HG03159 (cell line): ENCODE data around the gene TMEM238.
A peak's percentile ranks its signal among the peaks of the same experiment; 100 is the strongest.
"Not testable (repeated sequence)": the region's sequence is repeated elsewhere in the genome, so short reads cannot be mapped to it uniquely, and the experiment has no call there.

Experiments
- ATAC-seq: cut with Tn5 transposase; IDR thresholded peaks from one replicate; pipeline ENCODE4 v1.9.1; 2021; ENCODE audit warnings: mild to moderate bottlenecking, moderate library complexity; ENCODE audit not compliant: unreplicated experiment

TMEM238 gene

DNA sequence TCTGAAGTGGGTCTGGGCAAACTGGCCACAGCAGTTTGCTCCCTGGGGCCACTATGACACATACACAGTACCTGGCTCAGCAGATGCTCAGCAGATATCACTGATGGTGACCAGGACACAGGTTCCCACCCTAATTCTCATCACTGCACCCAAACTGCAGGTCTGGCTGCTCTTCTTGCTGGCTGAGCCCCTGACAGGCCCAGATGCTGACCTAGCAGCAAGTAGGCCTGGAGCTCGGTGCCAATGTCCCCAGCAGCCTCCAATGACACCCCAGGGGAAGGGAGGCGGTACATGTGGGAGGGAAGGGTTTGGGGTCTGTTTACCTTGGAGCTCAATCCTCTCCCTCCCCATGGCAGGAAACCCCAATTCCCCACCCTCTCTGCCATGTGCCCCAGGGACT lies 18.4 kb upstream of the TMEM238 start:
- ATAC-seq: no peak

DNA sequence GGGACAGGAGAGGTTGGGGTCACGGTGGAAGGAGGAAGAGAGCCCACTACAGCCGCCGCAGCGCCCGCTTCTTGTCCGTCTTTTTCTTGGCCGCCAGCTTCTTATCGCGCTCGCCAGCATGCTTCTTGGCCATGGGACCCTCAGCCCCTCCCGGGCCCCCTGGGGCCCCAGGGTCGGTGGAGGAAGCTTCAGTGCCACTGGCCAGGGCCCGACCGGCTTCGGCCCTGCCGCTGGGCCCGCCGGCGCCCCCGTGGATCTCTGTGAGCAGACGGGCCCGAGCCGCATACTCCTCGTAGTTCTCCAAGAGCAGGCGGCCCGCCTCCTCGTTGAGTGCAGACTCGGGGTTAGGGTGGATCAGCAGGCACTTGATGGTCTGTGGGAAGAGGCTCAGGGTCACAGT lies 17.3 kb upstream of the TMEM238 start:
- ATAC-seq: not testable (repeated sequence)

DNA sequence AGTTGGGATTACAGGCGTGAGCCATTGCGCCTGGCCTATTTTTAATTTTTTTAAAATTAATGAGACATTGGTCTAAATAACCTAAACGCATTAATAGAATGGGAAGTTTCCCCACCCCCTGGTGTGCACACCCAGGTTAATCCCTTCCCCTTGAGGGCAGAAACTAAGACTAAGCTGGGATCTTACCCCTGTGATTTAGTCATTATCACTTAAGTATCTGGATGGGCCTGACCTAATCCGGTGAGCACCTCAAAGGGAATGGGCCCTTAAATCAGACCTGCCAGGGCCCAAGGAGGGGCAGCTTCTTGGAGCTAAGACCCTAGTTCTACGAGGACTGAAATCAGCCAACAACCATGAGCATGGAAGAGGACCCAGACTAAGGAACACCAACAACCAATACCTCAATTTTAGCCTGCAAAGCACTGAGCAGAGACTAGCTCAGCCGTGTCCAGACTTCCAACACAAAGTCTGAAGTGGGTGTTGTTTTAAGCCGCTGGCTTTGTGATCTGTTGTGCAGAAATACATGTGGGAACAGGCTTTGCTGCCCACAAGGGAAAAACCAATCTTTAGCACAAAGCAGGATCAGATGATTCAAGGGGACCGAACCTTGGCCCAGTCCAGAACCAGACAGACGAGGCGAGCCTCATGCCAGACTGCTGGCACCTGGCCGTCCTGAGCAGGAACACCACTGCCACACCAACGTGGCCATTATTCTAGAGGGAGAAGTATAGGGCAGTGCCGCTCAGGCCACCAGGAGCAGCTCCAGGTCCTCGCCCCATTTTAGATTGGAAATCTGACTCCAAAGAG lies 16.4 kb upstream of the TMEM238 start:
- ATAC-seq: no peak

DNA sequence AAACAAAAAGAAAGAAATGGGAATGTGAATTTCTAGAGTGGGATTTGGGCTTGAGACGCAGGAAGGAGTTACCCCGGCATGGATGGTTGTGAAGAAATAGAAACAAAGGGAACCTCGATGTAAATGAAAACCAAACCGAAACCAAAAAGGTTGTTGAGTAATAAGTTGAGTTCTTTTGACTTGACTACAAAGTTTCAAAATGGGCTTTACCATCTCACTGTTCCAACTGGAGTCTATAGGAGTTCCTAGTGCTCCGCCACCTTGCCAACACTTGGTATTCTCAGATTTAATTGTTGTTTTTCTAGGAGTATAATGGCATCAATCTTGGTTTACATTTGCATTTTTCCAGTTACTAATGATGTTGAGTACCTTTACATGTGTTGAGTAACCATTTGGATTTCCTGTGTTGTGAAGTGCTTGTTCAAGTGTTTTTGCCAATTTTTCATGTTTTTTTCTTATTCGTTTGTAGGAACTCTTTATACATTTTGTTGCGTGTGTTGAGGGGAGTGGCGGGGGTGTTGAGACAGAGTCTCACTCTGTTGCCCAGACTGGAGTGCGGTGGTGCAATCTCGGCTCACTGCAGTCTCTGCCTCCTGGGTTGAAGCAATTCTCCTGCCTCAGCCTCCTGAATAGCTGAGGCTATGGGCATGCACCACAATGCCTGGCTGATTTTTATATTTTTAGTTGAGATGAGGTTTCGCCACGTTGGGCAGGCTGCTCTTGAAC lies 14.3 kb upstream of the TMEM238 start:
- ATAC-seq: no peak

DNA sequence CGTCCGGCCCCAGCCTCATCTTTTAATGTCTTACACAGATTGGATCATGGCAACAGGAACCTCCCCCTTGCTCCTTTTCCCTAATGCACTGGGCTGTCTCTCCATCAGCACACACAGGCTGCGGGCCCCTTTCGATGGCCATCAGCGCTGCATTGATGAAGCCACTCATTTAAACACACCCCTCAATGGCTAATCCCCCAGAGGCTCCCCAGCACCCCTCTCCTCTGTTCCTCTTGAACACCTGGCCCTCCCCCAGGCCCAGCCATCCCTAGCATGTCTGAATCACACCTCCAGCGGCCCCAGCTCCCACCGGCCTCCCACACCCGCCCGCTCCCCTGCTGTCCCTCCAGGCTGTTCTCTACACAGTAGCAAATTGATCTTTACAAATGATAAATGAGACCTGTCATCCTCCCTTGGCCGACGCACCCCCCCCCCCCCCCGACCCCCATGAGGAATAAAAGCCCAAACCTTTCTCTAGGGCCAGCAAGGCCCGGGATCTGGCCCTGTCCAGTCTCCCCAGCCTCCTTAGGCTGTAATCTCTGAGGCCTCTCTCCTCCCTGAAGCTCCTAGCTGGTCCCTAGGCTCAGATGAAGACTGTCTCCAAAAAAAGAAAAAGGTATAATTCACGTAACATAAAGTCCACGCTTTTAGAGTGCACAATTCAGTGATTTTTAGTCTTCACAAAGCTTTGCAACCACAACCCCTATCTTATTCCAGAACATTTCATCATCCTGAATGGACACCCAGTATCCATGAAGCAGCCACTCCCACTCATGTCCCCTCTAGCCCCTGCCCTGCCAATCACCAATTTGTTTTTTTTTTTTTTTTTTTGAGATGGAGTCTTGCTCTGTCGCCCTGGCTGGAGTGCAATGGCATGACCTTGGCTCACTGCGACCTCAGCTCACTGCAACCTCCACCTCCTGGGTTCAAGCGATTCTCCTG lies 9.0 kb upstream of the TMEM238 start:
- ATAC-seq: no peak

DNA sequence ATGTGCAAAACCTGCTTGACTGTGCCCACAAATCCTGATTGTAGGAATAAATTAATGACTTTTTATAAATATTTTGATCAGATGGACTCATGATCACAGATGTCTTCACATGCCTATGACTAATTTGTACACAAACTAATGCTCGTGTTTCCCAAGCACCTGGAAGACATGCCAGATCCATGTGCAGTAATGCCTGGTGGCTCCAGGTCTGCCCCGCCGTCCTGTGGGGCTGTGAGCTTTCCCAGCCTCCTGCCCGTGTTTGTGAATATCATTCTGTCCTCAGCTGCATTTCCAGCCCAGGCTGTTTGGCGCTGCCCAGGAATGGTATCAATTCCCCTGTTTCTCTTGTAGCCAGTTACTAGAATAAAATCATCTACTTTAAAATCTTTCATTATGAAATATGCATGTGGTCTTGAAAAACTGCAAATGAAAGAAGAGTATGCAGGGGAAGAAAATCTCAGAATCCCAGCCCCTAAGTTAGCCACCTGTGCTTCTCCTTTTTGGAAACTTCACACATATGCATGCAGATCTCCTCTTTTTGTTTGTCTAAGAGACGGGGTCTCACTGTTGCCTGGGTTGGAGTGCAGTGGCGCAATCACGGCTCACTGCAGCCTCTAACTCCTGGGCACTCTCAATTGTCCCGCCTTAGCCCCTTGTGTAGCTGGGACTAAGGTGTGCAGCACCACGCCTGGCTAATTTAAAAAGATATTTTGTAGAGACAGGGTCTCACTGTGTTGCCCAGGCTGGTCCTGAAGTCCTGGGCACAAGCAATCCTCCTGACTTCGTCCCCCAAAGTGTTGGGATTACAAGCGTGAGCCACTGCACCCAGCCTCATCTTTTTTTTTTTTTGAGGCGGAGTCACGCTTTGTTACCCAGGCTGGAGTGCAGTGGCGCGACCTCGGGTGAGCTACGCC lies 7.9 kb upstream of the TMEM238 start:
- ATAC-seq: no peak

DNA sequence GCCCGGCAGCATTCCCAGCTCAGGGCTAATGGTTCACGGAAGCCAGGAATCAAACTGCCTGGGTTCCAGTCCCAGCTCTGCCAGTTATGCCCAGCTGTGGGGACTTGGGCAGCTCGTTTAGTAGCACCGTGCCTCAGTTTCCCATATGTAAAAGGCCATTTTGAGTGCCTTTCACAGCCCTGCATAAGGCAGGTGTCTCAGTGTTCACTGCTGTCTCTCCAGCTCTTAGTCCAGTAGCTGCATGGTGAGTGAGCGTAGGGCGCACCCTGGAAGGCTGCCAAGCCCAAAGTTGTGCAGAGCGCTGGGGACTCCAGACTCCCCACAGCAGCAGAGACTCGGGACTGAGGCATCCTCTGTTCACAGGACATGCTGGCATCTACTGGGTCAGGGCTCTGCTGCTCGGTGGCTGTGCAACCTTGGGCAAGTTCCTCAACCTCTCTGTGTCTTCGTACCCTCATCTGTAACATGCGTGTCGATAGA lies 7.1 kb upstream of the TMEM238 start:
- ATAC-seq: no peak

DNA sequence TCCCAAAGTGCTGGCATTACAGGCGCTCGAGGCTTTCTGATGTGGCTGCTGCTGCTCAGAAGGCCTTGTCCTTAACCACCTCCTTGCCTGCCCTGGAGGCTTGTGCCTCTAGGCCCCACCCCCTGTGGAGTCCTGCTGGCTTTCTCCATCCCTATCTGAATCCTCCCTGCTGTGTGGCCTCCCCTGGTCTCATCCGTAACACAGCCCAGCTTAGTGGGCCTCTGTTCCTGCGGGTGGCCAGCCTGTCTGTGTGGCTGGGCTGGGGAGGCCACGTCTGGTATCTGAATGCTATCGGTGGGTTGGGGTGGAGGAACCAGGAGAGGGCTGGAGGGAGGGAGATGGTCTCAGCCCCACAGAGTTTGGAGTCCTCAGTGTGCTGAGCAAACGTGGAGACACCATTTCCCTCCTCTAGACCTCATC lies 6.4 kb upstream of the TMEM238 start:
- ATAC-seq: no peak

DNA sequence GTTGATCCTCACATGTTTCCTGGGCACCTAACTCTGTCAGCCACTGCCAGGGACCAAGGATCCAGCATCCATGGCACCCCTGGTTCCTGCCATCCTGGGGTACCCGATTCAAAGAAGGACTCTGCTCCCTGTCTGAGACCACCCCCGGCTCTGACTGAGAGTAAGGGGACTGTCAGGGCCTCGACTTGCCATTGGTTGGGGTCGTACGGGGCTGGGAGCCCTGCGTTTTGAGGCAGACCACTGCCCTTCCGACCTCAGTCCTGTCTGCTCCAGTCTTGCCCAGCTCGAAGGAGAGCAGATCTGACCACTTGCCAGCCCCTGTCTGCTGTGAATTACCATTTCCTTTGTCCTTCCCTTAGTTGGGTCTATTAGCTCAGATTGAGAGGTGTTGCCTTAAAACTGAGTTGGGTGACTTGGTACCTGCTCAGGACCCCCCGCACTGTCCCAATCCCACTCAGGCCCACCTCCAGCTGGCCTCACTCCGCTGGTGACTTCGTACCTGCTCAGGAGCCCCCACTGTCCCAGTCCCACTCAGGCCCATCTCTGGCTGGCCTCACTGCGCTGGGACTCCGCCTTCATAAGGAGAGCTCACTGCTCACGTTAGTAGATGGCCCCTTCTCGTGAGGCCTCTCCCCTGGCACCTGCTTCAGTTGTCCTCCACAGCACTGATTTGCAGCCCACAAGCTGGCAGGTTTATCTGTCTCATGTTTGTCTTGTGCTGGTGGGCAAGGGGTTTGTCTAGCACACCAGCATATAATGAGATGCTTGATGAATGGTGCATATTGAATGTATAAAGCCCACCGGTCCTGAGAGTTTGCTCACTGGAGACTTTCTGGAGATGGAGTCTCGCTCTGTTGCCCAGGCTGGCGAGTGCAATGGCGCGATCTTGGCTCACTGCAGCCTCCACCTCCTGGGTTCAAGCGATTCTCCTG lies 5.6 kb upstream of the TMEM238 start:
- ATAC-seq: no peak

DNA sequence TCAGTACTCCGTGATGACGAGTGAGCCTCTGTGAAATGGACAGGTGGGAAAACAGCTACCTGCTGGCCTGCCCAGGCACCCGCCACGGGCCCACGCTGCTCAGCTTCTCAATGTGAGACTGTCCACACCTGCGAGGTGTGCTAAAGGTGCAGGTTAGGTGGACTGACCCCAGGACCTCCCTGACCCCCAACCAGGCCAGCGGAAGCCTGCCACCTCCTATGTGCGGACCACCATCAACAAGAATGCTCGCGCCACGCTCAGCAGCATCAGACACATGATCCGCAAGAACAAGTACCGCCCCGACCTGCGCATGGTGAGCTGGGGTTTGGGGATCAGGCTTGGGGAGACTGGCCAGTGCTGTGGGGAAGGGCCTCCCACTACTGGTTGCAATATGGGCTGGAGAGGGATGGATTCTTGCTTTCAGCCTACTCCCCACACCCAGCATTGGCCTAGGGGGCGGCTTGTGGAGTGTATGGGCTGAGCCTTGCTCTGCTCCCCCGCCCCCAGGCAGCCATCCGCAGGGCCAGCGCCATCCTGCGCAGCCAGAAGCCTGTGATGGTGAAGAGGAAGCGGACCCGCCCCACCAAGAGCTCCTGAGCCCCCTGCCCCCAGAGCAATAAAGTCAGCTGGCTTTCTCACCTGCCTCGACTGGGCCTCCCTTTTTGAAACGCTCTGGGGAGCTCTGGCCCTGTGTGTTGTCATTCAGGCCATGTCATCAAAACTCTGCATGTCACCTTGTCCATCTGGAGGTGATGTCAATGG lies 3.8 kb upstream of the TMEM238 start:
- no peak for ATAC-seq

DNA sequence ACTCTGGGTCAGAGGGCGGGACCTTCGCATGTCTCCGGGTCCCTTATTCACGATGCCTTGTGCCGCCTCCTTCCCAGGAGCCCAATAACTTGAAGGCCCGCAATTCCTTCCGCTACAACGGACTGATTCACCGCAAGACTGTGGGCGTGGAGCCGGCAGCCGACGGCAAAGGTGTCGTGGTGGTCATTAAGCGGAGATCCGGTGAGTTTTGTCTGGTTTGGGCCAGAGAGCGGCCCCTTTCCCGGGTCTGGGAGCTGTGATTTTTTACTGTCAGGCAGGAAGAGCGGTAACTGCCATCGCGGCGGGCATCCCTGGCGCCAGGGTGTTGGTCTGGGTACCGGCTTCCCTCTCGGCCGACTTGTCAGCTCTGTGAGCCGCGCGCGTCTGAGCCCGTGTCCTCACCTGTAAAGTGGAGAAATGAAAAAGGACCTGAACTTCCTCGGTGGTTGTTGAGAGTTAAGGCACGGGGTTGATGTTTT lies 2.4 kb upstream of the TMEM238 start:
- ATAC-seq: no peak

DNA sequence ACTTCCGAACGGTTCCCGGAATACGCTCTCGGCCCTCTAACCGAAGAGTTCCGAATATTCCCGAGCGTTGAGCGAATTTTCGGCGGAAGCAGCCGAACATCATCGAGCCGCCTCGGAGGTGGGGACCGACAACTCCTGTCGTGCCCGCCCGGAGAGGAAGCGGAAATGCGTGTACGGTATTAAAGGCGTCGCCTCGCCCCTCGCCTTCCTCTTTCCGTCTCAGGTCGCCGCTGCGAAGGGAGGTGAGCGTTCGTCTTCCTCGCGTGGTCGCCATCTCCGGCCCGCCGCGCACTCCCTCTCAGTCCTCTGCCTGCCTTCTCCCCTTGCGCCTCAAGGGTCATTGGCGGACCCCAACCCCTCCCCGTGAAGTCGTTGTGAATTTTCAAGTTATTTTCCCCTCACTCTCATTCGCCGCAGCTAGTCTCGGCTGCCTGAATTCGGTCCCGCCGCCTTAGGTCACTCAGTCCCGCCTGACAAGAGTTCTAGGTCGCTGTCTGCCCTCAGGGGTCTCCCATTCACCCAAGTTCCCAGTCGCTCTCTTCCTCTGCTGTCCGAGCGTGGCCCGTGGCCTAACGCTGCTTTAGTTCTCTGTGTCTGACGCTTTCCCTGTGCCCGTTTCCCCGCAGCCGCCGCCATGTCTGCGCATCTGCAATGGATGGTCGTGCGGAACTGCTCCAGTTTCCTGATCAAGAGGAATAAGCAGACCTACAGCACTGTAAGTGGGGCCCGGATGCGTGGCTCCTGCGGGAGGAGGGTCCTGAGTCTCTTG lies 1.8 kb upstream of the TMEM238 start, which contains the start of gene RPL28:
Gene RPL28, plus strand, starts transcription at position 209 of the 769 bp plus-strand sequence. Its CDS starts 426 bp downstream, at position 635.
- ATAC-seq: peak; percentile 69

DNA sequence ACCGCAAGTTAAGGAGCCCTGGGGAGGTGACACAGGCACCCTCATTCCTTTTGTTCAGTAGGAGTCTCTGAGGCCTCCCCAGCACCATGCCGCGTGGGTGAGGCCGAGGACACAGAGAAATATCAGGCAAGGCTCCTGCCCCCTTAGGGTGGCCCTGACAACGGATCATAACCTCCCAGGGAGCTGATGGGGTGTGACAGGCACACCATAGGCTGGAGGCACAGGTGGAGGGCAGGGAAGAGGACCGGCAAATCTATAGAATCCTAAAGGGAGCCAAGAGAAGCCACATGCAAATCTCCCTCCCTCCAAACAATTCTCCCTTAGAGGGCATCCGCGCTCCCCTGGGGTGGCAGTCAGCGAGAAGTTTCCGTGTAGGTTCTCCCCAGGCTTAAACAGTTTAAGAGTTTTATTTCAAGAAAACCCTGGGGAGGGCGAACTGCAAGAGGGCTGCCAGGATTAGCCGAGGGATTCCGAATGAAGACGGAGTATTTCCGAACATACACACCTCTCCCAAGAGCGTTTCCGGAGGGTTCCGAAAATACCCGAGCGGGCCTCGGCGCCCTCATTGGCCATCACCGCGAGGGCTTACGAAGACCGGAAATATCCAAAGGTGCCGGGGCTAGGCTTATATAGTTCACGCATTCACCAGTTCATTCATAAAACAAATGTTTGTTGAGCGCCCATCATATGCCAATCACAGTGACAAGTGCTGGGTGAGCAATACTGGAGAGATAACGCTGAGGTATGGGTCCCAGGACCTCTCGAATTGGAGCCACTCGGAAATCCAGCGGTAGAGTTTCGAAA lies 1.0 kb upstream of the TMEM238 start:
- ATAC-seq: peak; percentile 54

DNA sequence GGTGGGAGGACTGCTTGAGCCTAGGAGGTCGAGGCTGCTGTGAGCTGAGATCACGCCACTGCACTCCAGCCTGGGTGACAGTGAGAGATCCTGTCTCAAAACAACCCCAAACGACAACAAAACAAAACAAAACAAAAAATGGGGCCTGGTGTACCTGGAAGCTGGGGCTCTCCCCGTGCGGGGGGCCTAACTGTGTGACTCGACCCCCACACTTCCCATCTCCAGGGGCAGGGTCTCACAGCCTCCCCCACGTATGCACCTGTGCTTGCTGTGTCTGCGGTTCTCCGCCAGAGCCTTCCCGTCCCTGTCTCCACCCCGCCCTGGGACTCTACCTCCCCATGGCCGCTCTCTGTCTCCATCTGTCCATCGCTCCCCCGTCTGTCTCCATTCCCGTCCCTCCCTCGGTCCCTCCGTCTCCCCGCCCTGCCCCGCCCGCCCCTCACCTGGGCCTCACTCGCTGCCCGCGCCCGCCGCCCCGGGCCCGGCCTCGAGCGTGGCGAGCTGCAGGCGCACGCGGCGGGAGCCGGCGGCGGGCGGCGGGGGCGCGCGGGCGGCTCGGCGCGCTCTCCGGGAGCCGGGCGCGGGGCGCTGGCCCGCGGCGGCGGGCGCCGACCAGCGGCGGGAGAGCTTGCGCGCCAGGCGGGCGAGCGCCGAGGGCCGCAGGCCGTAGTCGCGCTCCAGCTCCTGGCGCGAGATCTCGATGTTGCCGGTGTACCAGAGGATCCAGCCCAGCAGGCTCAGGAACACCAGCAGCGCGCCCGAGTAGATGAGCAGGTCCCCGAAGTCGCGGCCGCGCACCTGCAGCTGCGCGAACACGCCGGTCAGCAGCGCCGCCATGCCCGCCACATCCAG lies 587 bp downstream of the TMEM238 start:
- ATAC-seq: no peak

DNA sequence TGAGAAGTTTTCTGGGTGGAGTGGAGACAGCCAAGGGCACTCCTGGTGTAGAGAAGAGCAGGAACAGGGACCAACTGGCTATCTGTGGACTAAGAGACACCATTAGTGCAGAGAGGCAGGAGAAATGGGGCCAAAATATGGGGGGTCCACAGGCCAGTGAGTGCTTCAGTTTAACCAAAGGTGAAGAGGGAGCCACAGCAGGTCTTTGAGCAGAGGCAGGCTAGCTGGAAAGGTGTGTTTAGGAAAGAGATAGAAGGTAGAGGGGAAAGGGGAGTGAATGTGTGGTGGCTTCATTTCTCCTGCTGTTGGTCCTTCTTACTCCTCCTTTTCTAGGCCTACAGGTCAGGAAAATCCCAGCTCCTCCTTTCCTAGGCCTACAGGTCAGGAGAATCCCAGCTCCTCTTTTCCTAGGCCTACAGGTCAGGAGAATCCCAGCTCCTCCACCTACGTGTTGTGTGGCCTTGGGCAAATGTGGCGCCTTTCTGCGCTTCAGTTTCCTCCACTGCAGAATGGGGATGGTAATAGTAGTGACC lies 1.5 kb downstream of the TMEM238 start:
- no peak for ATAC-seq
